ENCODE results near the gene PIK3C2B.

- no peak for TF ChIP-seq POLR2AphosphoS5 (IDR thresholded peaks at IDR 0.05; ENCODE audit: borderline replicate concordance, low read depth, low read length)
- TF ChIP-seq FOXP2 (optimal IDR thresholded peaks at IDR 0.05; ENCODE audit: control extremely low read depth, extremely low read length, insufficient read depth): no peak
- TF ChIP-seq EZH2 (IDR thresholded peaks at IDR 0.05): no peak
Measured at GRCh38 chr1:204456826-204457442, 37.7 kb downstream of the PIK3C2B start.
